H1 (cell line): ENCODE data around the gene WNT11. TPM values are rescaled to one million over a fixed set of nuclear protein-coding genes. Genes with fewer than 3 reads are reported as not detected.

Experiments
- CTCF ChIA-PET: fragments of 300-600 bp; sonication (Branson Sonifier 250); formaldehyde crosslinking; loops from one replicate; lab custom pipeline; 2021; ENCODE audit not compliant: partially characterized antibody; lab: Charles Lee
- POLR2A ChIA-PET: fragments of 300-600 bp; sonication (Branson Sonifier 250); formaldehyde crosslinking; loops from one replicate; lab custom pipeline; 2021; ENCODE audit warnings: inconsistent platforms; ENCODE audit not compliant: partially characterized antibody; lab: Charles Lee
- DNase-seq, 2 experiments: peaks; one replicate each; pipeline versions ENCODE4 v3.0.0 to v3.0.0-alpha.2; 2010 to 2022; ENCODE audit warnings: low spot score in 2 of 2, low read depth in 1 of 2, mixed read lengths in 1 of 2
- FAIRE-seq: peaks from 2 replicates; lab custom pipeline; 2011; peaks lifted over from hg19 to GRCh38; lab: Jason Lieb, UNC
- H2AFZ ChIP-seq: 2 replicates; pipeline ENCODE4 v1.8.1; 2012; ENCODE audit warnings: low read length, inconsistent platforms
- H2AK5ac ChIP-seq: 2 replicates; pipeline ENCODE4 v1.6.1; 2013; ENCODE audit warnings: low read depth, low read length
- H2BK120ac ChIP-seq: replicated peaks from 2 replicates; pipeline ENCODE3; 2013; ENCODE audit warnings: low read depth, low read length, inconsistent platforms
- H2BK12ac ChIP-seq: 2 replicates; pipeline ENCODE4 v1.6.1; 2013; ENCODE audit warnings: low read depth, low read length
- H2BK15ac ChIP-seq: 2 replicates; pipeline ENCODE4 v1.6.1; 2013; ENCODE audit warnings: low read length
- H2BK20ac ChIP-seq: 2 replicates; pipeline ENCODE4 v1.6.1; 2013; ENCODE audit warnings: low read length
- H2BK5ac ChIP-seq: 2 replicates; pipeline ENCODE4 v1.6.1; 2013; ENCODE audit warnings: low read depth, low read length
- H3K14ac ChIP-seq: 2 replicates; pipeline ENCODE4 v1.6.1; 2013; ENCODE audit warnings: inconsistent platforms; ENCODE audit not compliant: insufficient read length
- H3K18ac ChIP-seq: 2 replicates; pipeline ENCODE4 v1.6.1; 2013; ENCODE audit warnings: low read length; ENCODE audit errors: extremely low read depth
- H3K23ac ChIP-seq: 2 replicates; pipeline ENCODE4 v1.6.1; 2013; ENCODE audit warnings: inconsistent platforms; ENCODE audit not compliant: insufficient read length
- H3K23me2 ChIP-seq: 2 replicates; pipeline ENCODE4 v1.6.1; 2013; ENCODE audit warnings: low read depth, low read length
- H3K27ac ChIP-seq: 2 replicates; pipeline ENCODE4 v1.6.1; 2011; ENCODE audit warnings: low read depth, low read length, inconsistent platforms
- H3K27me3 ChIP-seq, 4 experiments: replicated peaks in 1 of 4; 1 replicate in 1 of 4; 2 replicates in 3 of 4; pipeline versions ENCODE4 v1.6.1 to v1.8.1; 2011 to 2013; ENCODE audit warnings: low read length in 3 of 4, mild to moderate bottlenecking in 3 of 4, inconsistent platforms in 2 of 4, mixed read lengths in 2 of 4, moderate library complexity in 1 of 4; ENCODE audit not compliant: control insufficient read depth in 3 of 4, insufficient read depth in 3 of 4; ENCODE audit errors: extremely low read depth in 1 of 4
- H3K36me3 ChIP-seq, 4 experiments: 2 replicates each; pipeline versions ENCODE4 v1.6.1 to v1.8.1; 2011 to 2013; ENCODE audit warnings: mild to moderate bottlenecking in 4 of 4, low read length in 3 of 4, moderate library complexity in 2 of 4, control low read depth in 1 of 4, inconsistent platforms in 1 of 4; ENCODE audit not compliant: insufficient read depth in 4 of 4, control insufficient read depth in 2 of 4
- H3K4ac ChIP-seq: replicated peaks from 2 replicates; pipeline ENCODE3; 2013; ENCODE audit warnings: low read length, low read depth, mixed read lengths, inconsistent platforms; ENCODE audit not compliant: insufficient read length
- H3K4me1 ChIP-seq, 4 experiments: replicated peaks in 1 of 4; 1 replicate in 1 of 4; 2 replicates in 3 of 4; pipeline versions ENCODE4 v1.6.1 to v1.8.1; 2011 to 2013; ENCODE audit warnings: low read length in 3 of 4, inconsistent platforms in 2 of 4, mixed read lengths in 1 of 4; ENCODE audit not compliant: insufficient read depth in 4 of 4, control insufficient read depth in 3 of 4
- H3K4me2 ChIP-seq, 2 experiments: 2 replicates each; pipeline versions ENCODE4 v1.6.1 to v1.8.1; 2011 to 2013; ENCODE audit warnings: low read depth in 2 of 2, low read length in 2 of 2, control low read depth in 1 of 2, inconsistent platforms in 1 of 2, mild to moderate bottlenecking in 1 of 2; ENCODE audit not compliant: insufficient read depth in 1 of 2
- H3K4me3 ChIP-seq, 4 experiments: fragments of 200-600, 300-600 bp in 1 of 4; sonication (generic), shearing (Covaris generic), sonication (Bioruptor Twin) in 1 of 4; 2 replicates each; pipeline versions ENCODE4 v1.5.1 to v1.8.1; 2011 to 2016; ENCODE audit warnings: low read length in 4 of 4, low read depth in 3 of 4, control low read depth in 2 of 4, inconsistent platforms in 2 of 4, mild to moderate bottlenecking in 2 of 4, mixed read lengths in 1 of 4, moderate library complexity in 1 of 4; ENCODE audit not compliant: insufficient read depth in 2 of 4; ENCODE audit errors: extremely low read depth in 1 of 4
- H3K56ac ChIP-seq: replicated peaks from 2 replicates; pipeline ENCODE3; 2013; ENCODE audit warnings: low read depth, mild to moderate bottlenecking, mixed read lengths, low read length, inconsistent platforms; ENCODE audit not compliant: insufficient read length
- H3K79me1 ChIP-seq: 2 replicates; pipeline ENCODE4 v1.6.1; 2013; ENCODE audit warnings: low read depth, low read length, control low read depth
- H3K79me2 ChIP-seq, 2 experiments: 2 replicates each; pipeline versions ENCODE4 v1.6.1 to v1.8.1; 2012 to 2013; ENCODE audit warnings: low read length in 2 of 2, mild to moderate bottlenecking in 2 of 2, inconsistent platforms in 1 of 2; ENCODE audit not compliant: insufficient read depth in 2 of 2, control insufficient read depth in 1 of 2
- H3K9ac ChIP-seq, 4 experiments: replicated peaks in 1 of 4; 1 replicate in 1 of 4; 2 replicates in 3 of 4; pipeline versions ENCODE4 v1.6.1 to v1.8.1; 2011 to 2013; ENCODE audit warnings: low read depth in 3 of 4, low read length in 3 of 4, control low read depth in 2 of 4, mild to moderate bottlenecking in 2 of 4, moderate library complexity in 2 of 4, inconsistent platforms in 1 of 4; ENCODE audit errors: extremely low read depth in 1 of 4
- H3K9me3 ChIP-seq, 2 experiments: 2 replicates each; pipeline versions ENCODE4 v1.6.1 to v1.8.1; 2012 to 2013; ENCODE audit warnings: mild to moderate bottlenecking in 2 of 2, moderate library complexity in 2 of 2, control low read depth in 1 of 2, inconsistent platforms in 1 of 2, low read depth in 1 of 2, low read length in 1 of 2, mixed read lengths in 1 of 2; ENCODE audit not compliant: insufficient read depth in 2 of 2
- H4K20me1 ChIP-seq, 2 experiments: replicated peaks in 1 of 2; 2 replicates each; pipeline versions ENCODE3 to v1.8.1; 2011 to 2013; ENCODE audit warnings: inconsistent platforms in 2 of 2, low read length in 2 of 2, mild to moderate bottlenecking in 1 of 2; ENCODE audit not compliant: insufficient read depth in 2 of 2, control insufficient read depth in 1 of 2
- H4K5ac ChIP-seq: 2 replicates; pipeline ENCODE4 v1.6.1; 2013; ENCODE audit warnings: low read length, low read depth, mixed read lengths, inconsistent platforms; ENCODE audit not compliant: insufficient read length
- H4K8ac ChIP-seq: 2 replicates; pipeline ENCODE4 v1.8.0; 2013; ENCODE audit warnings: mild to moderate bottlenecking, moderate library complexity, low read length, inconsistent platforms; ENCODE audit not compliant: insufficient read depth; ENCODE audit errors: extremely low read depth
- H4K91ac ChIP-seq: replicated peaks from 2 replicates; pipeline ENCODE3; 2013; ENCODE audit warnings: low read length, mixed read lengths, inconsistent platforms; ENCODE audit not compliant: insufficient read length
- TAF1 ChIP-seq: IDR thresholded peaks from 2 replicates; pipeline ENCODE4 v1.6.1; 2011; ENCODE audit warnings: mild to moderate bottlenecking, low read depth, low read length
- WGBS, 2 experiments: shearing (Covaris generic) in 1 of 2; methylation state at CpG; one replicate each; pipeline versions ENCODE4 v1.1.6 to v1.1.7; 2013 to 2015; ENCODE audit warnings: low lambda C conversion rate in 2 of 2, mixed read lengths in 2 of 2, inconsistent platforms in 1 of 2, low coverage in 1 of 2, missing lambda C conversion rate in 1 of 2; ENCODE audit not compliant: insufficient replicate concordance in 2 of 2, insufficient coverage in 1 of 2, insufficient read length in 1 of 2; ENCODE audit errors: extremely low coverage in 1 of 2, missing lambda C conversion rate in 1 of 2; 5-methylcytosine and 5-hydroxymethylcytosine counted together
- polyA plus RNA-seq, 7 experiments: library from polyadenylated mRNA; depleted of rRNA in 3 of 7; stranded (reverse) in 5 of 7; unstranded in 2 of 7; fragments of >200 nt in 5 of 7; fragments of 200-250 nt in 2 of 7; gene quantifications; 1 replicate in 5 of 7; 2 replicates in 1 of 7; 4 replicates in 1 of 7; pipeline versions ENCODE4 v1.2.1 to v1.2.3, GENCODE V29; 2011 to 2013; ENCODE audit warnings: missing spikeins in 2 of 7, mixed read lengths in 2 of 7
- total RNA-seq: library from RNA; stranded (reverse); fragmentation: NEBNext Ultra II Directional; extraction: Animal tissue kit (Norgen Biotek cat#: 25700); gene quantifications from 2 replicates; pipeline ENCODE4 v1.2.1, GENCODE V29; 2021

Gene WNT11
- total and polyA plus RNA-seq, 2 of the 8 experiments (the other 6 are each of a cell fraction or from before 2014, with no cell fraction given), result 0.11 to 0.45 TPM

DNA sequence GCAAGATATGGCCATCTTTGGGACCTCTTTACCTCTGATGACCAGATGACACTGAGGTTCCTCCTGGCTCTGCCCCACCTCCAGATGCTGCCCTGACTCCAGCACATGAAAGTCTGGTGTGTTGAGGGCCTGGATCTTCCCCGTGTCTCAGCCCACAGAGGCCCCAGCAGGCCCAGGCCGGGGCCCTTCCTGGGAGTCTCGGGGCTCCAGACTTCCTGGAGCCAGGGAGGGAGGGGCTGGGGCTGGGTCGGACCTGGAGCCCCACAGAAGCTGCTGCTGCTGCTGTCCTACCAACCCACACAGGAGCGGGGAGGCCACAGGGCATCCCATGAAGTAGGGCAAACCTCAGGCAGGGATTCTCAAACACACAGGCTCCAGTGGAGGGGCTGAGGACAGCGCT is 32.2 kb upstream of the WNT11 start:
- FAIRE-seq, result no peak

More for the DNA sequence above, 32.2 kb upstream of the WNT11 start:
- Histone ChIP-seq H3K36me3 (no peaks in the 10 kb centered on the region), H3K4me1 (peaks cover 0 to 11% (median 7%) of the 10 kb centered on the region in 4 experiments; a peak in 6 of 7 replicates), H4K8ac (peak overlapping the region; percentile 46; the same call in 1 of the 2 replicates), H3K79me2 (no peaks in the 10 kb centered on the region), H2BK120ac (no peak overlapping the region), H3K9me3 (no peaks in the 10 kb centered on the region), H2BK15ac (no peak overlapping the region), H3K18ac (no peak overlapping the region), H3K27me3 (peaks cover 0 to 11% (median 8%) of the 10 kb centered on the region in 4 experiments; a peak in 4 of 7 replicates), H2BK12ac (0 out of 2 replicates have a peak overlapping the region, but pooled peaks have one; percentile 39), H3K79me1 (no peaks in the 10 kb centered on the region), H2BK20ac (no peak overlapping the region), H4K91ac (no peak overlapping the region), H3K27ac (no peak overlapping the region), H3K23me2 (peaks cover 8% of the 10 kb centered on the region; the same call in 1 of the 2 replicates), H4K20me1 (no peaks in the 10 kb centered on the region), H4K5ac (no peak overlapping the region), H2BK5ac (no peak overlapping the region), H3K9ac (no peak overlapping the region), H3K56ac (no peak overlapping the region), H3K23ac (no peak overlapping the region), H3K4me3 (no peak overlapping the region), H2AK5ac (no peak overlapping the region), H3K14ac (no peak overlapping the region), H2AFZ (no peak overlapping the region), H3K4me2 (no peak overlapping the region; a peak in 1 of 4 replicates), H3K4ac (no peak overlapping the region)
- no peak for DNase-seq
- WGBS, 2 experiments, result 95% methylated on average over 3 of the region's 6 CpGs; no CpG with 5 or more reads in 1 of the 2 experiments
- ChIA-PET CTCF (interaction anchor here (0.6 to 2.0 kb wide), 3 partner anchors 19 to 80 kb away, joined by 3 to 6 read pairs (median 4); no protein-coding TSS in a partner anchor), POLR2A (interaction anchor here (1.1 kb wide), 1 partner anchor 31 kb away, joined by 3 read pairs; no protein-coding TSS in a partner anchor)
- no peak for TF ChIP-seq TAF1
